Keratinocyte (primary cell): ENCODE data around the gene XIRP1.

Experiments used
- EZH2 ChIP-seq: IDR thresholded peaks from one replicate; pipeline ENCODE4 v1.6.1; 2012; ENCODE audit warnings: inconsistent platforms, mild to moderate bottlenecking, low read length, moderate library complexity
- TF ChIP-seq, protein P1 (sequence below), 3 experiments: IDR thresholded peaks in 1 of 3; conservative IDR thresholded peaks in 1 of 3; optimal IDR thresholded peaks in 1 of 3; 2 replicates in 2 of 3; 3 replicates in 1 of 3; pipeline versions ENCODE3 to v1.5.1; 2011; ENCODE audit warnings: low read length in 3 of 3, mild to moderate bottlenecking in 3 of 3, moderate library complexity in 2 of 3, control low read depth in 1 of 3, inconsistent platforms in 1 of 3; ENCODE audit not compliant: insufficient read depth in 2 of 3; ENCODE audit errors: extremely low read depth in 1 of 3

DNA sequence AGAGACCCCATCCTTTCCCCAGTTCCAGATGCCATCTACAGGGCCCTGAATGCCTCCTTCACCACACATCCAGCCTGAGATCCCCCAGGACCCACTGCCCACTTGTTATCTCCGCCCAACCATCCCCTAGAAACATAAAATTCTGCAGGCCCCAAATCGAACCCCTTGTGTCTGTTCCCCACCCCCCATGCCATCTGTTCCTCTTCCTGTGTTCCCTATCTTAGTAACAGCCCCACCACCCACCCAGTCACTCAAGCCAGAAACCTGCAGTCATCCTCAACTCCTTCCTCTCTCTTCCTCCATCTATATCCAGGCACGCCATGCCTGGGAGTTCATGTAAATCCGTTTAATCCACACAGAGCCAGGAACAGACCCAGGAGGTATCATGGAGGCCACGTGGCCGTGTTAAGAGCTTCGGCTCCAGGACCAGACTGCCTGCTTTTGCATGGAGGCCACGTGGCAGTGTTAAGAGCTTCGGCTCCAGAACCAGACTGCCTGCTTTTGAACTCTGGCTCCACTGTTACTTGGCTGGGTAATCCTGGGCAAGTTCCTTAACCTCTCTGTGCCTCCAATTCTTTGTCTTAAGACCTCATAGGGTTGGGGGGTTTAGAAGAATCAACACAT lies 43.8 kb downstream of the XIRP1 start:
- TF ChIP-seq, protein P1, sequence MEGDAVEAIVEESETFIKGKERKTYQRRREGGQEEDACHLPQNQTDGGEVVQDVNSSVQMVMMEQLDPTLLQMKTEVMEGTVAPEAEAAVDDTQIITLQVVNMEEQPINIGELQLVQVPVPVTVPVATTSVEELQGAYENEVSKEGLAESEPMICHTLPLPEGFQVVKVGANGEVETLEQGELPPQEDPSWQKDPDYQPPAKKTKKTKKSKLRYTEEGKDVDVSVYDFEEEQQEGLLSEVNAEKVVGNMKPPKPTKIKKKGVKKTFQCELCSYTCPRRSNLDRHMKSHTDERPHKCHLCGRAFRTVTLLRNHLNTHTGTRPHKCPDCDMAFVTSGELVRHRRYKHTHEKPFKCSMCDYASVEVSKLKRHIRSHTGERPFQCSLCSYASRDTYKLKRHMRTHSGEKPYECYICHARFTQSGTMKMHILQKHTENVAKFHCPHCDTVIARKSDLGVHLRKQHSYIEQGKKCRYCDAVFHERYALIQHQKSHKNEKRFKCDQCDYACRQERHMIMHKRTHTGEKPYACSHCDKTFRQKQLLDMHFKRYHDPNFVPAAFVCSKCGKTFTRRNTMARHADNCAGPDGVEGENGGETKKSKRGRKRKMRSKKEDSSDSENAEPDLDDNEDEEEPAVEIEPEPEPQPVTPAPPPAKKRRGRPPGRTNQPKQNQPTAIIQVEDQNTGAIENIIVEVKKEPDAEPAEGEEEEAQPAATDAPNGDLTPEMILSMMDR (optimal IDR thresholded peaks at IDR 0.05 in 1 of 3, IDR thresholded peaks at IDR 0.05 in 1 of 3, conservative IDR thresholded peaks at IDR 0.05 in 1 of 3; ENCODE audit: extremely low read depth in 1 of 3, insufficient read depth in 2 of 3, low read length in 3 of 3): no peak
- TF ChIP-seq EZH2: no peak
